HG03460 (cell line): ENCODE results near the gene EML1.
"Not testable (repeated sequence)": the region's sequence is repeated elsewhere in the genome, so short reads cannot be mapped to it uniquely, and the experiment has no call there.

Experiments
- ATAC-seq: cut with Tn5 transposase; IDR thresholded peaks from one replicate; pipeline ENCODE4 v1.9.1; 2021; ENCODE audit not compliant: unreplicated experiment

Gene EML1

DNA sequence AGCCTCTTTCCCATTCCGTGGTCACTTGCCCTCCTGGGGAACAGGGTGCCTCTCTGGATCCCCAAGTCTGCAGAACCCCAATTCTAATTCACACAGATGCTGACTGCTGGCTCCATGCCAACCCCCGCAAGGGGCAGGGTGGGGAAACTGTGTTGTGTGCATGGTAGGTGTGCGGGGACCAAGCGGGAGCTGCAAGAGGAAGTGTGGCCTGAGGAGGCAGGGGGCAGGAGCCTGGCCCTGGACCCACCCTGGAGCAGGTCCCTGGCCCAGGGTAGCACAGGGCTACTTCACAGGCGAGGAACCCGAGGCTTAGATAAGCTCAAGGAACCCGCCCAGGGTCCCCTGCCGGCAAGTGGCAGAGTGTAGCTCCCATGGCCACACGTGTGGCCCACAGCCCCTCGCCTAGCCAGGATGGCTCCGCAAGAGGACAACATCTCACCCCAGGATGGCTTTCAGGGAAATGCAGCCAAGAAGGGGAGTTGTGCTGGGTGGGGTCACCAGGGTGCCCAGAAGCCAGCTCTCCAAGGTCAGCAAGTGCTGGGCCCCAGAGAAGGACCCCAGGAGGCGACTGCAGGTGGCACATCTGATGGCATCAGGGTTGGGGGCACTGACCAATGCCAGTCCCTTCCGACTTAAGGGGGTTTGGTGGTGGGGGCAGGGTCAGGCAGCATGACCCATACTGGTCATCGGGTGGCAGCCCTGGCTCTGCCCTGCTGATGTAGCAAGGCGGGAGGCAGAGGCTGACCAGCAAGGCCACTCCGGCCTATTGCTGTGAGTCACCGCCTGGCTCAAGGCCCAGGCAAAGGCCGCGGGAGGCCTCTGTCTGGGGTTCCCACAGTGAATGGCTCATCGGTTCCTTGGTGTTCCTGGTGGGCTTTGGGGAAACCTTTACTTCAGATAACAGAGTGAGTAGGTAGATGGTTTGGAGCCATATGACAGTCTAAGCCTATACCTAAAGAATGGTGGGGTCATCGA is 37.3 kb upstream of the EML1 start:
- no peak for ATAC-seq

- ATAC-seq = no peak
These were observed 36.4 kb upstream of the EML1 start for GRCh38 chr14:99756796-99757195.

- no peak for ATAC-seq
These were observed 35.7 kb upstream of the EML1 start for GRCh38 chr14:99757331-99758070.

DNA sequence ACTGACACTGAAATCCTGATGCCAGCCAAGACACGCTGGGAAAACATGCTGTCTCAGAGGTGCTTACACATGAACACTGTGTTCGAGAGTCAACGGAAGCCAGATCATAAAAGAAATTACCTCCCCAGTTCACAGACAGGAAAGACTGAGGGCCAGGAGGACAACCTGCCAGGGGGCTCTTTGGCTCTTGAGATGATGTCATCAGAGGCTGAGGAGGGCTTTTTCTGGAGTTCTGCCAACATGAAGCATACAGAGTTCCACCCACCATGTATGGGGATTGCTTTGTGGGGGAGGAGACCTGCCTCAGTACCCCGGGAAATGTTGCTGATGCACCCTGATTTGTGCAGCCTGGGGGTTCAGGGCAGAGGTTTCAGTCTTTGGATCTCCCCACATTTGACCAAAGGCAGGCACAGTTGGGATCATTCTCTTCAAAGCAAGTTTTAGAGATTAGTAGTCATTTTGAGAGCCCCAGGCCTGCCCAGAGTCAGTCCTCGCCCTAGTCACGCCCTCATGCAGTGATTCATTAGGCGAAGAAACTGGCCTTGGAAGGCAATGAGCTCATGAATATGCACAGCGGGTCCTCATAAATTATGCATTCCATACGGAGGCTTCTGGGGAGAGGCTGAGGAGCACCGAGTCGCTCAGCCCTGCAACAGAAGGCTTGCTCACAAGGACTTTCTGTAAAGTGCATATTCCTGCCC is 34.9 kb upstream of the EML1 start:
- ATAC-seq = no peak

- no peak for ATAC-seq
These were observed 34.2 kb upstream of the EML1 start for GRCh38 chr14:99758872-99759545.

- ATAC-seq = no peak
These were observed 33.7 kb upstream of the EML1 start for GRCh38 chr14:99759546-99759925.

- no peak for ATAC-seq
These were observed 32.4 kb upstream of the EML1 start for GRCh38 chr14:99760817-99761216.

- not testable (repeated sequence) for ATAC-seq
These were observed 30.3 kb upstream of the EML1 start for GRCh38 chr14:99762911-99763310.

GRCh38 chr14:99763527-99764221 is 29.5 kb upstream of the EML1 start:
- ATAC-seq = no peak

- no peak for ATAC-seq
These were observed 28.9 kb upstream of the EML1 start for GRCh38 chr14:99764222-99764706.

DNA sequence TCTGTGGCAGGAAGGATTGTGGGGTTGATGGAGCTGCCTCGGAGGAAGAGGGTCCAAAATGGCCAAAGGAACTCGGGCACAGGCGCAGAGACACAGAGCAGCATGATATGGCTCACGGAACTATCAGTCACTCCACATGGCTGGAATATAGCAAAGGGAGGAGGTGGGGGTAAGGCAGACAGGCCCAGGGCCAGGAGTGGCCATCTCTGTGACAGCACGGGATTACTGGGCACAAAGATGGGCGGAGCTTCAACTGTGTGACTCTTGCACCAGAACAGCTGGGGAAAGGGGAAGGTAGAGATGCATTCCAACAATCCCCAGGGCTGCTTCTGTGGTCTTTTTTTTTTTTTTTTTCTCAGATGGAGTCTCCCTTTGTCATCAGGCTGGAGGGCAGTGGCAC is 24.8 kb upstream of the EML1 start:
- ATAC-seq = no peak

- no peak for ATAC-seq
These were observed 24.1 kb upstream of the EML1 start for GRCh38 chr14:99769123-99769522.

DNA sequence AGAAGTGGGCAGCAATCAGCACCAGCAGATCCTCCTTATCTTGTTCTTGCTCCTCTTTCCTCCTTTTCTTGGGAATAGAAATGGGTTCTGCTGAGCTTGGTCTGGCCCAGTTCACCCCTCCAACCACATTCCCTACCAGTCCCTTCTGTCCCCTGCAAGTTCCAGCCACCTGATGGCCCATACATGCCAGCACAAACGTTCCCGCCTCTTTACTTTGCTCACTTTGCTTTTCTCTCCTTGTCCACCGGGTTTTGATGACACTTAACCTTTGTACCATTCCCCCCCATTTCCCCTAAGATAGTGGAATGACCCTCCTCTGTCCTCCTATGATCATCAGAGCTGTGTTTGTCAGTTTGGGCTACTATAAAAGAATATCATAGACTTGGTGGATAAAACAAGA is 23.4 kb upstream of the EML1 start:
- ATAC-seq = no peak

- ATAC-seq = no peak
These were observed 20.6 kb upstream of the EML1 start for GRCh38 chr14:99772371-99773283.

- no peak for ATAC-seq
These were observed 19.4 kb upstream of the EML1 start for GRCh38 chr14:99773521-99774497.

DNA sequence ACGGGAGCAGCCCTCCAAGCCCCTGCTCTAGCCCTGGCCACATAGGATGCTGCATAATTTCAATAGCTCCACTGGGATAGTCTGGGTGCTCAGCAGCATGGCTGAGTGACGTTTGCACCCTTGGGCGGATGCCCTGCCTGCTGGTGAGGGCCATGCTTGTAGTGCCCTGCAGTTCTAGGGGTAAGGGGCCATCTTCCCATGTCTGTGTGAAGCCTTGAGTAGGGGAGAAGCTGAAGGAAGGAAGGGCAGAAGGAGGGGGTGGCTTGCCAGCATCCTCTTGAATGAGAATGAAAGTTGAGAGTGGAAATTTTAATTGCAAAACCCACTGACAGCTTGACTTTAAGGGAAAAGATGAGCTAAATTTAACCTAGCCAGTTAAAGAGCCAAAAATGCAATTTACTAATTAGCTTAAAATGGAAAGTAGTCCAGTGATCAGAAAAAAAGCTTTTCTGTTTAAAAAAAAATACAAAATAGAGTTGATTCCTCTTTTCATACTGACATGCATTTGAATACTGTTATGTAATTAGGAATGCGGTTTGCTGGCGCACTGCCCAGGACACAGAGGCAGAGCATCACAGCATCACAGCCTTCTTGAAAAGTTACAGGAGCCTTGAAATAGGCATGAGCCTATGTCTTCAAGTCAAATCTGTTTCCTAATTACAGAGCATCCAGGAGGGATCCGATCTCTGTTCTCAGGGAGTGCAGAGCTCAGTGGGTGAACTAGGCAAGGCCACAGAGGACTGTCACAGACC is 18.5 kb upstream of the EML1 start:
- no peak for ATAC-seq

DNA sequence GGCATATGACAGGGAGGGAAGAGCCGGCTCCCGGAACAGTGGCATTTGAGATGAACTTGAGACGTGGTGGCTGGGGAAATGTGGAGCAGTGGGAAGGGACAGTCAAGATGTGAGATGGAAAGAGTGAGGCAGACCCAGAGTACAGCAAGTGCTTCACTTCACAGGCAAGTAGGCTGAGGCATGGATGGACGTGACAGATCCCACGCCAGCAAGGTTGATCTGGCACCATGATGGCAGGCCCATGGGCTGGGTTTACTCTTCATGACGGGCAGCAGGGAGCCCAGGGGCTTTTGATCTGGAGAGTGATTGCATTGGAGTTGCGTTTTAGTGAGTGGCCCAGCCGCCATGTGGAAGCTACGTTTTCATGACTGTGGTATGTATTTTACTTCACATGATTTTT is 17.9 kb upstream of the EML1 start:
- no peak for ATAC-seq
